GM20000 (cell line): ENCODE results near the gene ARAP1.
"Not testable (repeated sequence)": the region's sequence is repeated elsewhere in the genome, so short reads cannot be mapped to it uniquely, and the experiment has no call there.

ENCODE experiments used
- DNase-seq: peaks from one replicate; pipeline ENCODE4 v3.0.0; 2012; ENCODE audit warnings: low spot score
- TF ChIP-seq, protein P1 (sequence below): IDR thresholded peaks from 2 replicates; pipeline ENCODE4 v1.5.1; 2012; ENCODE audit warnings: mild to moderate bottlenecking, control low read depth; ENCODE audit errors: extremely low read depth, missing control alignments

The ARAP1 gene

GRCh38 chr11:72752088-72752914, at the start of gene ARAP1:
TSS of gene ARAP1 (minus strand) at chr11:72752408. CDS start at chr11:72727128, 25,280 bp downstream.
- DNase-seq, result peak; percentile 95
- TF ChIP-seq, protein P1, sequence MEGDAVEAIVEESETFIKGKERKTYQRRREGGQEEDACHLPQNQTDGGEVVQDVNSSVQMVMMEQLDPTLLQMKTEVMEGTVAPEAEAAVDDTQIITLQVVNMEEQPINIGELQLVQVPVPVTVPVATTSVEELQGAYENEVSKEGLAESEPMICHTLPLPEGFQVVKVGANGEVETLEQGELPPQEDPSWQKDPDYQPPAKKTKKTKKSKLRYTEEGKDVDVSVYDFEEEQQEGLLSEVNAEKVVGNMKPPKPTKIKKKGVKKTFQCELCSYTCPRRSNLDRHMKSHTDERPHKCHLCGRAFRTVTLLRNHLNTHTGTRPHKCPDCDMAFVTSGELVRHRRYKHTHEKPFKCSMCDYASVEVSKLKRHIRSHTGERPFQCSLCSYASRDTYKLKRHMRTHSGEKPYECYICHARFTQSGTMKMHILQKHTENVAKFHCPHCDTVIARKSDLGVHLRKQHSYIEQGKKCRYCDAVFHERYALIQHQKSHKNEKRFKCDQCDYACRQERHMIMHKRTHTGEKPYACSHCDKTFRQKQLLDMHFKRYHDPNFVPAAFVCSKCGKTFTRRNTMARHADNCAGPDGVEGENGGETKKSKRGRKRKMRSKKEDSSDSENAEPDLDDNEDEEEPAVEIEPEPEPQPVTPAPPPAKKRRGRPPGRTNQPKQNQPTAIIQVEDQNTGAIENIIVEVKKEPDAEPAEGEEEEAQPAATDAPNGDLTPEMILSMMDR, result no peak

GRCh38 chr11:72799441-72799840, 47.2 kb upstream of the ARAP1 start:
- TF ChIP-seq, protein P1, result no peak
- DNase-seq, result no peak

DNA sequence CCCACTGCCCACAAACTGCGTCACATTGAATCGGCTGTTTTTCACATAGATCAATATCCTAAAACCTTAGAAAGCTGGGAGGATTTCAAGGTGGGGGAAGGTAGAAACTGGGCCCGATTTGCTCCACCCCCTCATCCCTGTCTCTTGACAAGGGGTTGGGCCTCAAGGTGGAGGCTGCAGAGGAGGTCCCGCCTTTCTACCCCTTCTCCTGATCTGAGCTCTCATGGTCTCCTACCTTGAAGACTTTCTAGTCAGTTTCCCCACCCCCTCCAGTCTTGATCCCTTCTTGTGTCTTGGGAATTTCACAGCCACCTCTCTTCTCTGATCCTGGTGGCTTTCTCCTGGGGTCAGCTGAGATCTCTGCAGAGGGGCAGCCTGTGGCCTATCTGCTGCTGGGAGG, 46.2 kb upstream of the ARAP1 start:
- DNase-seq, result no peak

GRCh38 chr11:72793425-72794367, 41.5 kb upstream of the ARAP1 start, which contains the start of gene STARD10:
TSS of gene STARD10 (minus strand) at chr11:72794047. CDS start at chr11:72781181, 12,866 bp downstream.
- peak; percentile 95 for DNase-seq
- TF ChIP-seq, protein P1, result peak; percentile 61

More for the DNA sequence above, 46.2 kb upstream of the ARAP1 start:
- TF ChIP-seq, protein P1, result no peak

GRCh38 chr11:72793076-72793424, 40.8 kb upstream of the ARAP1 start:
- TF ChIP-seq, protein P1, result no peak
- no peak for DNase-seq

DNA sequence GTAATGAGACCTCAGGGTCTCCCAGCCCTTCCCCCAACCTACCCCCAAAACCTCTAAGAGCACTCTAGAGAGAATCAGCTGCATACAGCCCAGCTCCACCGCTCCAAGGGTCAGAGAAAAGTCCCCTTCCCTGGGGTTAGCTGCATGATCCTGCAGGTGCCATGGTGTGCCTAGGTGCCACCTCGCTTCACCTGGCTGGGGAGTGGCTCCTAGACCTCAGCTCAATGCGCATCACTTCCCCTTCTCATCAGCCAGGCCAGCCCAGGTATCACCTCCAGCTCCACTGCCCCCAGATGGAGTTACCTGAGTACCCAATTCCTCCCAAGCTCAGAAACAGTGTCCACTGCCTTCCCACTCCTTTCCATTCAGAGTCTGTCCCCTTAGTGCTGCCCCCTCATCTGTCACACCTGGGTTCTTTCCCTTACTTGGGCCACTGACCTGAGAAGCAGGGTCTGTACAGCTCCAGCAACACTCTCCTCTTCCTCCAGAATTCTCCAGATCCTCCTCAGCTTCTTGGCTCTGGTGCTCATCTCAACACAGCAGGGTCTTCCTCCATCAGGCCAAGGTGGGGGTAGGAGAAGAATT, 40.3 kb upstream of the ARAP1 start:
- DNase-seq, result peak; percentile 5
- TF ChIP-seq, protein P1, result no peak

GRCh38 chr11:72791228-72791627, 39.0 kb upstream of the ARAP1 start:
- DNase-seq, result not testable (repeated sequence)
